Esophagus muscularis mucosa (tissue), 4 donors: ENCODE data around the gene TRIM34. TPM values are rescaled to one million over a fixed set of nuclear protein-coding genes. Genes with fewer than 3 reads are reported as not detected.

Source experiments
- DNase-seq: peaks from one replicate; pipeline ENCODE4 v3.0.0-alpha.2; 2017; ENCODE audit errors: extremely low spot score
- H3K27ac ChIP-seq, 4 donors: fragments of 200-600 bp; sonication (generic); replicated peaks in 1 of 4; 1 replicate in 3 of 4; 2 replicates in 1 of 4; pipeline ENCODE4 v1.5.1; 2016 to 2019; ENCODE audit warnings: mild to moderate bottlenecking in 1 of 4
- H3K27me3 ChIP-seq, 4 donors: fragments of 200-600 bp; sonication (generic); one replicate each; pipeline versions ENCODE4 v1.5.1 to v1.6.0; 2016 to 2019
- H3K36me3 ChIP-seq, 4 donors: fragments of 200-600 bp; sonication (generic); one replicate each; pipeline ENCODE4 v1.5.1; 2016 to 2019
- H3K4me1 ChIP-seq, 4 donors: fragments of 200-600 bp; sonication (generic); one replicate each; pipeline ENCODE4 v1.5.1; 2016 to 2019
- H3K4me3 ChIP-seq, 4 donors: fragments of 200-600 bp; sonication (generic); 1 replicate in 2 of 4; 2 replicates in 2 of 4; pipeline ENCODE4 v1.5.1; 2016 to 2019; ENCODE audit warnings: mild to moderate bottlenecking in 4 of 4, moderate library complexity in 1 of 4
- H3K9me3 ChIP-seq, 4 donors: fragments of 200-600 bp; sonication (generic); 1 replicate in 3 of 4; 2 replicates in 1 of 4; pipeline ENCODE4 v1.5.1; 2016 to 2019
- CTCF ChIP-seq, 3 experiments: fragments of 200-600 bp in 2 of 3; fragments of 450-650 bp in 1 of 3; sonication (generic) in 2 of 3; IDR thresholded peaks; one replicate each; pipeline ENCODE4 v1.5.1; 2017 to 2019; ENCODE audit warnings: antibody characterized with exemption in 3 of 3, mild to moderate bottlenecking in 2 of 3, moderate library complexity in 1 of 3
- EP300 ChIP-seq: sonication (generic); formaldehyde crosslinking; IDR thresholded peaks from one replicate; pipeline ENCODE4 v1.6.1; 2017; ENCODE audit warnings: antibody characterized with exemption
- POLR2A ChIP-seq: fragments of 450-650 bp; IDR thresholded peaks from one replicate; pipeline ENCODE4 v1.6.1; 2017; ENCODE audit warnings: antibody characterized with exemption, moderate library complexity, mild to moderate bottlenecking, low read depth
- POLR2AphosphoS5 ChIP-seq, 2 donors: sonication (generic); formaldehyde crosslinking; IDR thresholded peaks; one replicate each; pipeline ENCODE4 v1.6.1; 2017; ENCODE audit warnings: antibody characterized with exemption in 2 of 2
- WGBS: methylation state at CpG from one replicate; pipeline ENCODE4 v1.1.5; 2018; 5-methylcytosine and 5-hydroxymethylcytosine counted together
- intact Hi-C: fragments of 100-400 bp; cut with DNase I; formaldehyde crosslinking; loops from one replicate; pipeline ENCODE4 v1.15.1; 2023
- total RNA-seq, 4 donors: library from RNA; depleted of rRNA; stranded (reverse); fragments of >200 nt; gene quantifications; one replicate each; pipeline versions ENCODE4 v1.1.0 to v1.2.1, GENCODE V29; 2016

Gene TRIM34
- total RNA-seq, 4 donors from 2014 or later = 3.0 to 5.0 (median 3.9) TPM

DNA sequence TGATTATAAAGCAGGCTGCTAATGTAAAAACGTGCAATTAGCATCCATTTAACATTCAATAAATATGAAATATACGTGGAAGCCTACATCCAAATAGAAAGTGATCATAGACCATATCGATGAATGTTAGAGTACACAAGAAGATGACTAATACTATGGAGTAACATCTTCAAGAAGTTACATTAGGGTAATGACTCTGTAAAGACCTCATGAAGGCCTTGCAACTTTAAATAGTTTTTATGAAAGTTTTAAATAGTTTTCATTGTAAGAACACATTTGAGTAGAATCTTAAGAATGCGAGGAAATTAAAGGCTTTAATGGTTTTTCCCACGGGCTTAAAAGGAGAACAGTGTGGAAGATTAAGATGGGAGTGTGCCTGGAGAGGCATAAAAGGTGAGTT is 1.4 kb downstream of the TRIM34 start:
- no peak overlapping the region for H3K4me3 ChIP-seq
- no peaks in the 10 kb centered on the region for H3K9me3 ChIP-seq
- H3K27me3 ChIP-seq = no peaks in the 10 kb centered on the region
- H3K27ac ChIP-seq = no peak overlapping the region
- TF ChIP-seq EP300 (no peak), POLR2AphosphoS5 (IDR thresholded peaks at IDR 0.05) (no peak), POLR2A (no peak), CTCF (IDR thresholded peaks at IDR 0.05) (no peak)
- H3K4me1 ChIP-seq = peaks cover 17 to 26% (median 22%) of the 10 kb centered on the region in 4 donors
- DNase-seq = no peak
- intact Hi-C loops = no loop called here
- no peaks in the 10 kb centered on the region for H3K36me3 ChIP-seq
- 86% methylated on average over 5 of the region's 5 CpGs for WGBS

DNA sequence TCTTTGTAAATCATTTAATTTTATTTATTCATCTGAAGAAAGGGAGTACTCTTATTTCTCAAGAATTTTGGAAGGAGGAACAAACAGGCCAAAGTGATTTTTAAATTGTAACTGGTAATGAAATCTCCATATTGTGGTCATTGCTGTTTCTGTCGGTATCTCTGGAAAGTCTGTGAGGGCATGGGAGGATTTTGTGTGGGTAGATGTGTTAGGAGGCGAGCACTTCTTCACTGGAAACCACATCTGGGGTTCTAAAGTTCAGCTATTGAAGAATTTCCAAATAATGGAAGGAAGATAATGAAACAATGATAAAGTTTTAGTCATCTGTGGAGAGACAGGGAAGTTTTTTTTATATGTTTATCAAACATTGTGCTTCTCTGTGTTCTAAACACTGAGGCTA is 6.6 kb downstream of the TRIM34 start:
- intact Hi-C loops = no loop called here
- Histone ChIP-seq H3K4me3 (no peak overlapping the region), H3K27ac (no peak overlapping the region), H3K27me3 (no peaks in the 10 kb centered on the region), H3K4me1 (peaks cover 0 to 1% (median 0%) of the 10 kb centered on the region in 4 donors), H3K36me3 (peaks cover 0 to 33% (median 17%) of the 10 kb centered on the region in 4 donors), H3K9me3 (no peaks in the 10 kb centered on the region)
- WGBS = 83% methylated on average over 2 of the region's 2 CpGs
- DNase-seq = no peak
- TF ChIP-seq POLR2AphosphoS5 (IDR thresholded peaks at IDR 0.05) (no peak), EP300 (no peak), POLR2A (no peak), CTCF (IDR thresholded peaks at IDR 0.05) (no peak)

GRCh38 chr11:5631969-5632635 is 7.3 kb downstream of the TRIM34 start:
- Histone ChIP-seq H3K27ac (no peak overlapping the region), H3K27me3 (no peaks in the 10 kb centered on the region), H3K9me3 (no peaks in the 10 kb centered on the region), H3K4me1 (no peaks in the 10 kb centered on the region), H3K4me3 (no peak overlapping the region), H3K36me3 (peaks cover 0 to 37% (median 19%) of the 10 kb centered on the region in 4 donors)
- DNase-seq = no peak
- intact Hi-C loops = no loop called here
- WGBS = 83% methylated on average over 5 of the region's 5 CpGs
- no peak for TF ChIP-seq POLR2AphosphoS5 (IDR thresholded peaks at IDR 0.05)
- no peak for TF ChIP-seq EP300
- TF ChIP-seq CTCF (IDR thresholded peaks at IDR 0.05) = no peak
- TF ChIP-seq POLR2A = no peak

GRCh38 chr11:5639953-5640352 is 15.2 kb downstream of the TRIM34 start:
- no peaks in the 10 kb centered on the region for H3K4me1 ChIP-seq
- no peaks in the 10 kb centered on the region for H3K9me3 ChIP-seq
- no peaks in the 10 kb centered on the region for H3K27me3 ChIP-seq
- H3K27ac ChIP-seq = no peak overlapping the region
- no peak overlapping the region for H3K4me3 ChIP-seq
- intact Hi-C loops = no loop called here
- 92% methylated on average over 1 of the region's 1 CpG for WGBS
- no peak for TF ChIP-seq POLR2A
- no peak for TF ChIP-seq EP300
- TF ChIP-seq POLR2AphosphoS5 (IDR thresholded peaks at IDR 0.05) = no peak
- no peak for TF ChIP-seq CTCF (IDR thresholded peaks at IDR 0.05)
- H3K36me3 ChIP-seq = peaks cover 0 to 67% (median 15%) of the 10 kb centered on the region in 4 donors
- no peak for DNase-seq

- intact Hi-C loops = no loop called here
- Histone ChIP-seq H3K4me3 (no peak overlapping the region), H3K36me3 (peaks cover 0 to 46% (median 6%) of the 10 kb centered on the region in 4 donors), H3K9me3 (no peaks in the 10 kb centered on the region), H3K27me3 (no peaks in the 10 kb centered on the region), H3K4me1 (no peaks in the 10 kb centered on the region), H3K27ac (no peak overlapping the region)
- DNase-seq = no peak
- TF ChIP-seq POLR2A (no peak), CTCF (IDR thresholded peaks at IDR 0.05) (no peak), EP300 (no peak), POLR2AphosphoS5 (IDR thresholded peaks at IDR 0.05) (no peak)
Observed at GRCh38 chr11:5643585-5643984, 18.8 kb downstream of the TRIM34 start.
